PC-3 (cell line): ENCODE measurements around the gene PPP1R8.

ENCODE experiments used
- CTCF ChIP-seq: fragments of 300-600 bp; sonication (generic); conservative IDR thresholded peaks from 2 replicates; pipeline ENCODE4 v1.5.1; 2017; ENCODE audit warnings: antibody characterized with exemption, low read depth, mild to moderate bottlenecking, low read length
- EZH2 ChIP-seq: fragments of 300-600 bp; sonication (generic); IDR thresholded peaks from one replicate; pipeline ENCODE4 v1.6.1; 2017; ENCODE audit warnings: antibody characterized with exemption, mild to moderate bottlenecking, low read length; ENCODE audit not compliant: unreplicated experiment
- EZH2phosphoT487 ChIP-seq: fragments of 300-600 bp; sonication (generic); IDR thresholded peaks from 2 replicates; pipeline ENCODE4 v1.6.1; 2018; ENCODE audit warnings: mild to moderate bottlenecking, antibody characterized with exemption, low read length, borderline replicate concordance

GRCh38 chr1:27795601-27796000 lies 35.0 kb upstream of the PPP1R8 start:
- TF ChIP-seq CTCF, result no peak
- TF ChIP-seq EZH2, result no peak
- TF ChIP-seq EZH2phosphoT487, result no peak
